Memory B cell (primary cell): Measurements from ENCODE around the gene SIRPD.
"Not testable (repeated sequence)": the region's sequence is repeated elsewhere in the genome, so short reads cannot be mapped to it uniquely, and the experiment has no call there.

Experiments used
- ATAC-seq: fragments of 150-1000 bp; cut with Tn5 transposase; 2 replicates; pipeline ENCODE4 v1.10.0; 2021; ENCODE audit warnings: low read depth, mild to moderate bottlenecking, moderate library complexity
- DNase-seq, 2 donors: peaks; one replicate each; pipeline ENCODE4 v3.0.0; 2022; ENCODE audit warnings: low spot score in 2 of 2
- H3K27ac Mint-ChIP-seq: one replicate; pipeline ENCODE4 v1.8.0; 2022; ENCODE audit warnings: mild to moderate bottlenecking, moderate library complexity, mixed read lengths
- H3K27me3 Mint-ChIP-seq: one replicate; pipeline ENCODE4 v1.8.0; 2022; ENCODE audit warnings: mixed read lengths
- H3K36me3 Mint-ChIP-seq: one replicate; pipeline ENCODE4 v1.8.0; 2022; ENCODE audit warnings: mild to moderate bottlenecking, mixed read lengths
- H3K4me1 Mint-ChIP-seq: one replicate; pipeline ENCODE4 v1.8.0; 2022; ENCODE audit warnings: mixed read lengths
- H3K4me3 Mint-ChIP-seq: one replicate; pipeline ENCODE4 v1.8.0; 2022; ENCODE audit warnings: mild to moderate bottlenecking, moderate library complexity, mixed read lengths
- H3K9me3 Mint-ChIP-seq: one replicate; pipeline ENCODE4 v1.8.0; 2022; ENCODE audit warnings: mixed read lengths

Gene SIRPD

DNA sequence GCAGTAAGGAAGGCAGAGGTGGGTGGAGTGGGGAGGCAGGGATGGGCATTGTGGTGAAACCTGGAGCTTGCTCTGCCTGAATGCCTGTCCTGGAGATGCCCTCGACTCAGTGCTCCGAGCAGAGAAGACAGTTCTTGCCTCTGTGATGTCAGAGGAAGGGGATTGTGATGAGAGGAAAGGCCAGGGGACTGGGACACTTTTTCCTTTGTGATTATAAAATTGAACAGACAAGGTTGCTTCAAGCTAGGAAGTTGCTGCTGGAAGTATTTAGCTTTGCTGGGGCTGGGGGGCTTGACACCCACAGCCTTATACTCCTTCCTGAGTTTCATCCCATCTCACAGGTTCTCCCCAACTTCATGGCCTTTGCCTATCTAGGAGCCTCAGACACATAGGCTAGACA, at the start of gene SIRPD:
Gene SIRPD, minus strand, starts transcription at position 101 of the 400 bp plus-strand sequence. Its CDS starts 52 bp downstream, at position 49.
- Mint-ChIP-seq H3K27me3 (peaks cover 4% of the 10 kb centered on the region), H3K9me3 (peaks cover 4% of the 10 kb centered on the region), H3K4me3 (no peak within 1 kb of the TSS), H3K36me3 (peaks cover 1% of the 10 kb centered on the region), H3K4me1 (peaks cover under 1% of the 10 kb centered on the region), H3K27ac (no peak within 1 kb of the TSS)
- DNase-seq, result no peak
- ATAC-seq, result no peak

GRCh38 chr20:1600736-1601135, 43.2 kb upstream of the SIRPD start:
- no peak overlapping the region for H3K27ac Mint-ChIP-seq
- no peaks in the 10 kb centered on the region for H3K36me3 Mint-ChIP-seq
- ATAC-seq (no peak), DNase-seq (no peak)
- H3K27me3 Mint-ChIP-seq, result no peaks in the 10 kb centered on the region
- H3K4me3 Mint-ChIP-seq, result no peak overlapping the region
- H3K4me1 Mint-ChIP-seq, result no peaks in the 10 kb centered on the region
- no peaks in the 10 kb centered on the region for H3K9me3 Mint-ChIP-seq

DNA sequence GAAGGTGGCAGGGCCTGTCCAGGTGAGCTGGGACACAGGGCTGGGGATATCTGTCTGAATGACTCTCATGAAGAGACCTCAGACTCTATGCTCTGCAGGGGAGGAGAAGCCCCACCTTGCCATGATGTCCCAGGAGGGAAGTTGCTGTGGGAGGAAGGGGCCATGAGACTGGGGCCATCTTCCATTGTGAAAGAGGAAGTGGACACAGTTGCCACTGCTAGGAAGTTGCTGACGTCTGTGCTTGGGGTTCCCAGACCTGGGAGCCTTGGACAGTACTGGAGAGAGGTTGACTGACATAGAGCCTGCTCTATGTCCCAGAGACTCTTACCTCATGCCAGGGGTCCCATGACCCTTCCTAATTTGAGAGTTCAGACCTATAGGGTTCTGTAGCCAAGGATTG, 37.8 kb upstream of the SIRPD start:
- no peak overlapping the region for H3K4me3 Mint-ChIP-seq
- DNase-seq (no peak), ATAC-seq (no peak)
- no peaks in the 10 kb centered on the region for H3K36me3 Mint-ChIP-seq
- H3K27ac Mint-ChIP-seq, result no peak overlapping the region
- no peaks in the 10 kb centered on the region for H3K4me1 Mint-ChIP-seq
- no peaks in the 10 kb centered on the region for H3K27me3 Mint-ChIP-seq
- no peaks in the 10 kb centered on the region for H3K9me3 Mint-ChIP-seq

DNA sequence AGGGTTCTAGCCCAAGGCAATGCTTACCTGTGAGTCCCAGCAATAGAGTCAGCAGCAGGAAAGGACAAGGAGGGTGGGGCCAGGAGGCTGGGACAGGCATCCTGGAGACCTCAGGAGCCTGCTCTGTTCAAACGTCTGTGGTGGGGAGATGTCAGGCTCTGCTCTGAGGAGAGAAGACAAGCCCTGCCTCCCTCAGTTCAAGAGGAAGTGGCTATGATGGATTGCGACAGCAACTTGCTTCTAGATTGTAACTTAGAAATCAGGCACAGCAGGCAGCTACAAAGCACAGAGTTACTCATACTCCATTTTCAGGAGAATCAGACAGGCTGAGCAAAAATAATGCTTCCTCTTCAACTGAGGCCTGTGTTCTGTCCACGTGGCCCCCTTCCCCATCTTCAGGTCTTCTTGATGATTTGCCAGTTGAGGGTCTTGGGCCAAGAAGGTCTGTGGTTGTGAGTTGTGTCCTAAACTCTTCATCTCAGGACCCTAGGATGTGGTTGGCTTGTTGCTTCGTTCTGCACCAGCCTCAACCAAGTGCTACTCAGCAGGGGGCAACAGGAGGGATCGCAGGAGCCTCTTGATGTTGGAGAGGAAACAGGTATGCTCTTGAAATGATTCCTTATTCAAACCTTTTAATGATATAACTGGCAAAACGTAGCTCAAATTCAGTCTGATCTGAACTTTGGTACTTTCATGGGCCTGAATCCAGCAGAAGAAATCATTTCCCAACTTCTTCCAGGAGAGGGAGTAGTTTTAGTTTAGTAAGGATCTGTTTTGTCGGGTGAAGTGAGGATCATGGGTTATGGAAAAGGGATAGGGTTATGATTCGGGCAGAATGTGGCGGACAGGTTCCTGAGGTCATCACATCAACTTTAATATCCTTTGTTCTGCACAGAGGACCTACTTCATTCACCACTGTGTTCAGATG, 31.3 kb upstream of the SIRPD start:
- H3K27me3 Mint-ChIP-seq, result no peaks in the 10 kb centered on the region
- no peaks in the 10 kb centered on the region for H3K4me1 Mint-ChIP-seq
- DNase-seq (no peak), ATAC-seq (no peak)
- H3K9me3 Mint-ChIP-seq, result no peaks in the 10 kb centered on the region
- no peak overlapping the region for H3K27ac Mint-ChIP-seq
- no peaks in the 10 kb centered on the region for H3K36me3 Mint-ChIP-seq
- no peak overlapping the region for H3K4me3 Mint-ChIP-seq

GRCh38 chr20:1587781-1588532, 30.5 kb upstream of the SIRPD start:
- DNase-seq, result no peak
- H3K4me1 Mint-ChIP-seq, result no peaks in the 10 kb centered on the region
- H3K4me3 Mint-ChIP-seq, result no peak overlapping the region
- H3K9me3 Mint-ChIP-seq, result no peaks in the 10 kb centered on the region
- H3K27me3 Mint-ChIP-seq, result no peaks in the 10 kb centered on the region
- no peaks in the 10 kb centered on the region for H3K36me3 Mint-ChIP-seq
- ATAC-seq, result no peak
- no peak overlapping the region for H3K27ac Mint-ChIP-seq

DNA sequence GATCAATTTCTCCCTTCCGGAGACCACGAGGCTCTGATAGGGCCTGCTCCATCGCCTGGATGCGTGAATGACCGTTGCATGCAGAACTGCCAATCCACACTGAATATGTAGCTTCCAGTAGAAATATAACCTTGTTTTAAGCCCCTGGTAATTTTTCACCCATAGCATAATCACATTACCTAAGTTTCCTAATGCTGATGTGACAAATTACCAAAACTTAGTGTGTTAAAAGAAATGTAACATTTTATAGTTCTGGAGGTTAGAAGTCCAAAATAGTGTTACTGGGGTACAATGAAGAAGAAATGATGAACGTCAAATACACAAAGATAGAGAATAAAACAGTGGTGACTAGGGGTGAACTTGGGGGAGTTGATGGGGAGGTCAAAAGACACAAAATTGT, 22.0 kb upstream of the SIRPD start:
- no peak for DNase-seq
- no peak for ATAC-seq
- Mint-ChIP-seq H3K27ac (no peak overlapping the region), H3K36me3 (peaks cover 2% of the 10 kb centered on the region), H3K27me3 (no peaks in the 10 kb centered on the region), H3K9me3 (no peaks in the 10 kb centered on the region), H3K4me1 (no peaks in the 10 kb centered on the region), H3K4me3 (no peak overlapping the region)

DNA sequence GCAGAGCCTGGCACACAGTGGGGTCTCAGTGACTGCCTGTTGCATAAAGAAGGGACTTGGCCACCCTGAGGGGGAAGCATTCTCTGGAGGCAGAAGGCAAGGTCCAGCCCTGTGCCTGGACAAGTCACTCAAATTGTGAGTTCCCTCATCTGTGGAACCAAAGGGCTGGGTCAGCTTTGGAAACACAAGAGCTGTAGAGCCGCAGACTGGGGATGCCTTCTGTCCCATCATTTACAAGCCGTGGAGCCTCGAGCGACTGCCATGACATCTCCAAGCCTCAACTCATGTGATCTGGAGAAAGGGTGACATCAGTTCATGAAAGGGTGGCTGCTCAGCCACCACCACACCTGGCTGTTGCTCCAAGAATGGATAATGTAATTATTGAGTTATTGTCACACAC, 20.4 kb upstream of the SIRPD start:
- no peak overlapping the region for H3K4me3 Mint-ChIP-seq
- no peak overlapping the region for H3K27ac Mint-ChIP-seq
- no peak for DNase-seq
- H3K36me3 Mint-ChIP-seq, result peaks cover 2% of the 10 kb centered on the region
- H3K9me3 Mint-ChIP-seq, result no peaks in the 10 kb centered on the region
- ATAC-seq, result no peak
- no peaks in the 10 kb centered on the region for H3K4me1 Mint-ChIP-seq
- H3K27me3 Mint-ChIP-seq, result no peaks in the 10 kb centered on the region

DNA sequence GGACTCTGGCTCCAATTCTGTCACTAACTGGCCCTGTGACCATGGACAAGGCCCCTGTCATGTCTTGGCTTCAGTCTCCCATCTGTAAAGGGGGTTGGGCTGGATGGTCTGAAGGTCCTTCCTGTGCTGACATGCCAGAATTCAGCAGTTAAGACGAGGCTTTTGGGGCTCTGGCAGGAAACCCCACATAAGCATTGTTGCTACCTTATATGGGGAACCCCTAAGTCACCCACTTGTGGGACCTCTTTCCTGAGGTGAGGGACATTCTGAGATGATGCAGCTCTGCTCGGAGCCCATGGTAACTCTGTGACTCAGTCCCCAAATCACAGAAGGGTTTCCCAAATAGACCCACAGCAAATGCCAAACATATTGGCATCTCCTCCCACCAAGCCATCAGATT, 19.8 kb upstream of the SIRPD start:
- not testable (repeated sequence) for H3K36me3 Mint-ChIP-seq, H3K27ac Mint-ChIP-seq

GRCh38 chr20:1576641-1577040, 19.1 kb upstream of the SIRPD start:
- Mint-ChIP-seq H3K27ac (no peak overlapping the region), H3K27me3 (no peaks in the 10 kb centered on the region), H3K4me1 (no peaks in the 10 kb centered on the region), H3K4me3 (no peak overlapping the region), H3K9me3 (no peaks in the 10 kb centered on the region), H3K36me3 (peaks cover 2% of the 10 kb centered on the region)
- no peak for ATAC-seq
- DNase-seq, result no peak

More for the DNA sequence above, 19.8 kb upstream of the SIRPD start:
- not testable (repeated sequence) for H3K27me3 Mint-ChIP-seq, DNase-seq, H3K4me3 Mint-ChIP-seq, ATAC-seq, H3K9me3 Mint-ChIP-seq, H3K4me1 Mint-ChIP-seq

GRCh38 chr20:1576003-1576402, 18.5 kb upstream of the SIRPD start:
- H3K27ac Mint-ChIP-seq, H3K4me3 Mint-ChIP-seq, H3K36me3 Mint-ChIP-seq, DNase-seq, H3K4me1 Mint-ChIP-seq, H3K27me3 Mint-ChIP-seq, H3K9me3 Mint-ChIP-seq, ATAC-seq: not testable (repeated sequence)

DNA sequence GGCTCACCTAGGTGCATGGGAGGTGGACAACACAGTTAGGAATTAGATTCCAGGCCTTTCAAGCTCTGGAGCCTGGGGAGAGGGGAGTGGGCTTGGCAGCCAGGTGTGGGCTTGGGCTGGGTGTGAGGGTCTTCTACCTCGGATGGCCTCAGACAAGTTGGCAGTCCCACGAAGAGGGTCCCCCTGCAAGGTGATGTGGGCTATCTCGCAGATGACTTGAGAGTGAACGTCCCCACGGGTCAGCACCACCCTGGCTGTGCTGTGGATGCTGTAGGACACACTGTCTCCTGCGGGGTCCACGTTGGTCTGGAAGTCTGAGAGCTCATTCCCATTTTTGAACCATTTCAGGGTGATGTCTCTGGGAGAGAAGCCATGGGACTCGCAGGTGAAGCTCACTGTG, 14.1 kb upstream of the SIRPD start:
- ATAC-seq, H3K27me3 Mint-ChIP-seq, H3K36me3 Mint-ChIP-seq, DNase-seq, H3K9me3 Mint-ChIP-seq, H3K4me1 Mint-ChIP-seq, H3K4me3 Mint-ChIP-seq, H3K27ac Mint-ChIP-seq: not testable (repeated sequence)

DNA sequence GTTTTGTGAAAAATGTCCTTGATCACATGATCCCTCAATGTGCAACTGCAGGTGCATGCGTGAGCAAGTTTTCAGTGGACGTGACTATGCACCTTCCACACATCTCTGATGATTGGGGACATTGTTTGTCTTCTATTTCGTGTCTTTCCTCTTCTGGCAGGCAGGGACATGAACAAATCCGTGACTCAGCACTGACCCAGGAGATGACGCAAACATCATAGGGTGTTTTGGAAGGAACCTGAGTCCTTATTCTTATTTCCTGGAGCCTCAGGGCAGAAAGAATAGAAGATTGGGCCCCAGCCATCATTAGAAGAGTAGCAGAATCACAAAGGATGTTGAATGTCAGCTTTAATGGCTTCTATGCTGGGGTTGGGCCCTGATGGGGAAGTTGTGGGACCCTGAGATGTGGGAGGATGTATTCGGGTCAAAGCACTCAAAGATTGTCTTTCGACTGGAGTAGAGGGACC, 11.9 kb upstream of the SIRPD start:
- no peak for DNase-seq
- peaks cover 3% of the 10 kb centered on the region for H3K36me3 Mint-ChIP-seq
- no peaks in the 10 kb centered on the region for H3K9me3 Mint-ChIP-seq
- H3K4me3 Mint-ChIP-seq, result no peak overlapping the region
- peaks cover 3% of the 10 kb centered on the region for H3K4me1 Mint-ChIP-seq
- no peak for ATAC-seq
- H3K27me3 Mint-ChIP-seq, result no peaks in the 10 kb centered on the region
- H3K27ac Mint-ChIP-seq, result no peak overlapping the region

DNA sequence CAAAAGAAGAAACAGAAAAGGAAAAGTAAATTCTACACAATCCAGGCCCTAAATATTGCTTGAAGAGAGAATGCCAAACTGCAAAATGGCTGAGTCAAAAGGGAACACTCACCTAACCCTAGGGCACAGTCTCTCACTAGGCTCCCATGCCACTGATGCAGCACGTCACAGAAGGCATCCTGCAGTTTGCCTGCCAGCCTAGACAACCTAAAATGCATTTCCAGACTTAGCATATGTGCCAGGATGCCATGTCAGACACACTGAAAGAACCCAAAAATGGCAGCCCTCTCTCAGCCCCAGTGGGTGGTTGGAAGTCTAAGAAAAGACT, 10.6 kb upstream of the SIRPD start:
- ATAC-seq (no peak), DNase-seq (no peak)
- Mint-ChIP-seq H3K4me3 (no peak overlapping the region), H3K9me3 (no peaks in the 10 kb centered on the region), H3K36me3 (peaks cover 11% of the 10 kb centered on the region), H3K4me1 (peaks cover 3% of the 10 kb centered on the region), H3K27ac (no peak overlapping the region), H3K27me3 (no peaks in the 10 kb centered on the region)

GRCh38 chr20:1567392-1568162, 10.1 kb upstream of the SIRPD start:
- ATAC-seq, result no peak
- H3K4me3 Mint-ChIP-seq, result no peak overlapping the region
- H3K27ac Mint-ChIP-seq, result no peak overlapping the region

More at GRCh38 chr20:1567392-1568162, 10.1 kb upstream of the SIRPD start:
- Mint-ChIP-seq H3K9me3 (no peaks in the 10 kb centered on the region), H3K36me3 (peaks cover 14% of the 10 kb centered on the region), H3K27me3 (no peaks in the 10 kb centered on the region), H3K4me1 (peaks cover 7% of the 10 kb centered on the region)
- DNase-seq, result no peak
